Limb (tissue), 2 donors: ENCODE measurements around the gene CFAP77.

Experiments used
- DNase-seq, 2 donors: peaks; one replicate each; pipeline ENCODE4 v3.0.0-alpha.2; 2016; ENCODE audit errors: extremely low spot score in 2 of 2

The CFAP77 gene

DNA sequence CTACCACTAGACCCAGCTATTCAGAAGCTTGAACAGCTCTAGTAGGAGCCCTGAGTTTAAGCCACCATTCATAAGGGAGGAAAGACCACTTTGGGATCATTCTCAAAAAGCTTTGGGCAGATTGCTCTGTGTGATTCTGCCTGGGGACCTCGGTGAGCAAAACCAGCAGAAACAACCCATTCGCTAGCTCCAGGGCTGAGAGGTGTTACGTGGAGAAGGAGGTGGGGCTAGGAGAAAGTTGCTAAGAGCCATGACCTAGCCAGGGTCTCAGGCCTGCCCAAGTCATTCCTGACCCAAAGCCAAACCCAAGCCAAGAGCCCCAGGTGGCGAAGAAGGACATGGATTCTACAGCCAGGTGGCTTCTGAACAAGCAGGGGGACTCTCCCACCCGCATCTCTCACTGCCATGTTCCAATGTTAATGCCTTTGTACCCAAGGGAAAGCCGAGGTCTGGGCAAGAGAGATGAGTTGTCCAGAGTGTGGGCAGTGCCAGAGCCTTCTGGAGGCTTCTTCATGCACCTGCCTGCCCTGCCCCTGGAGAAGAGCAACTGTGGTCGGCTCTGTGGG is 168.4 kb downstream of the CFAP77 start:
- no peak for DNase-seq

DNA sequence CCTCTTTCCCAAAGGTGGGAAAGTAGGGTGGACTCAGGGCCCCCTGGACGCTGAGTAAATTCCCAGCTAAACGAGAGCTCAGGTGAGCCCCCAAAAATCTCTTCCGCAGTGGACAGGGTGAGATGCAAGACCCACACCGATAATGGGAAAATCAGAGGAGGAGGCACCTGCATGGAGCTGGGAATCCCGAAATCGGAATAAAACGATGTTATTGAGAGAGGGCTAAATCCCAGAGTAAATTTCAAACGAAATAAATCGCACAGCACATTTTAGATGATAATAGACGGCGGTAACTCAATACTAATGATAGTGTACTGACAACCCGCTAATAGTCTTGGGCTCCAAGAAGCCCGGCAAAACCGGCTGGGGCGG is 169.4 kb downstream of the CFAP77 start:
- DNase-seq = no peak

DNA sequence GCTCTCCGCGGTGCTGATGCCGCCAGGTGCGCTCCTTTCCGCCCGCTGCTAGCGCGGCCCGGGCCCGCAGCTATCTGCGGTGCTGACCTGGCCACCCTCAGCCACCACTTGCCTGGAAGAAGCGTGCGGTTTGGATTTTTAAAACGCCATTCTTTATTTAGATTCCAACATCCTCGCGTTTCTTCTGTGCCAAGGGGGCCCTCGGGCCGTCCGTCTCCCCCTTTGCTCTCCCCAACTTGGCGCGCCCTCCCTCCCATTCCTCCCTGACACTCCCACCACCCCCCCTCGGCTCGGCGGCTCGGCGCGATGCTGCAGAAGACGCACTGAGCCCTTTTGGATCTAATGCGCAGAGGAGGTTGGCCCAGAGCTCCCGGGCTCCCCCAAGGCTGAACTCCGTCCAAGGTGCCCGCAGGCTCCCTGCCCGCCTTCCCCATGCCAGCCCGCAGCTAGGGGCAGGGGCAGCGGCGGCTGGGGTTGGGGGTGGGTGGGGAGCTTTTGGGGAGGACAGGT is 172.3 kb downstream of the CFAP77 start, which contains the start of gene BARHL1:
Gene BARHL1, plus strand, starts transcription at position 331 of the 510 bp plus-strand sequence. CDS start 192 bp downstream, outside the sequence.
- DNase-seq = no peak

DNA sequence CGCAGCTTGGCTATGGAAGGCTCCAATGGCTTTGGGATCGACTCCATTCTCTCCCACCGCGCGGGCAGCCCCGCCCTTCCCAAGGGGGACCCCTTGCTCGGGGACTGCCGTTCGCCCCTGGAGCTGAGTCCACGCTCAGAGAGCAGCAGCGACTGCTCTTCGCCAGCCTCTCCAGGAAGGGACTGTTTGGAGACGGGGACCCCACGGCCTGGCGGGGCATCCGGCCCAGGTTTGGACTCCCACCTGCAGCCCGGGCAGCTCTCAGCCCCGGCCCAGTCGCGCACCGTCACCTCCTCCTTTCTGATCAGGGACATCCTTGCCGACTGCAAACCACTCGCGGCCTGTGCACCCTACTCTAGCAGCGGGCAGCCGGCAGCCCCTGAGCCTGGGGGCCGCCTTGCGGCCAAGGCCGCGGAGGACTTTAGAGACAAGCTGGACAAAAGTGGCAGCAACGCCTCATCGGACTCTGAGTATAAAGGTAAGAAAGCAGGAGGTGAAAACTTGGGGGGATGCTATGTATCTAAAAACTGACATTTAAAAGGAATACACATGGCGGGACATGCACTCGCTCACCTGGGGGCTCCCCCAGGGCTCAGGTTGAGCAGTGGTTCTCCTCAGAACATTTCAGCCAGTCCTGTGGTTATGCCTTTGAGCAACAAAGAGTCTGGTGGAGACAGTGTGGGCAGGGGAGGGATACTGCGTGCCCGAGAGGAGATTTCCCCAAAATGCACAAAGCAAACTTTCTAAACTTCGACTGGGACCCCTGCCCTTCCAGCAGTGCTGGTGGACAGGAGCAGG is 173.0 kb downstream of the CFAP77 start:
- DNase-seq = no peak

DNA sequence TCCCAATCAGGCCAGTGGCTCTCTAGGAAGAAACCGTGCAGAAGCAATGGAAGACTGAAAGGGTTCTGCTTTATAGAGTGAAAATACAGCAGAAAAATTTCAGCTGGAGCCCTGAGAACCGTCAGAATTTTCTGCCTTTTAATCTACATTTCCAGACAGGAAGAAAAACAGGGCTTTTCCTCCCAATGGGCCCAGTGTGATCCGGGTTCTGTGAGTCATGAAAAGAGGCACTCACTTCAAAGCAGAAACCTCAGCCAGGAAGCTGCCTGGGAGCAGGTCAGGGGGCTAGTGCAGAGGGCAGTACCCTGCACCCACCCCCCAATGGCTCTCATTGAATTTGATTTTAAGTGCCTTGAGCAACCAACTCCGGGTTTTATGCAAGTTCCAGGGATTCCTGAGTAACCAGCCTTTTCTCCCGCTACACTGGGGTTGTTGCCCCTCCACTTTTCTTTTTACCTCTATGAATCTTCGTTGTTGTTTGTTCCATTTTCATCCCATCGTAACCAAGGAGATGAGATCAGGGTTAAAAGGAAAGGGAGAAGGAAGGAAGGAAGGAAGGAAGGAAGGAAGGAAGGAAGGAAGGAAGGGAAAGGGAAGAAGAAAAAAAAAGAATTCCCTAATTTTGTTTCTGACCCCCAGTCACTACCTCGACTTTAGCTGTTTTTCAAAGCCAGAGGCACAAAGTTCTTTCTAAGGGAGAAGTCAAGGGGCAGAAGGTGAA is 173.7 kb downstream of the CFAP77 start:
- DNase-seq = no peak

DNA sequence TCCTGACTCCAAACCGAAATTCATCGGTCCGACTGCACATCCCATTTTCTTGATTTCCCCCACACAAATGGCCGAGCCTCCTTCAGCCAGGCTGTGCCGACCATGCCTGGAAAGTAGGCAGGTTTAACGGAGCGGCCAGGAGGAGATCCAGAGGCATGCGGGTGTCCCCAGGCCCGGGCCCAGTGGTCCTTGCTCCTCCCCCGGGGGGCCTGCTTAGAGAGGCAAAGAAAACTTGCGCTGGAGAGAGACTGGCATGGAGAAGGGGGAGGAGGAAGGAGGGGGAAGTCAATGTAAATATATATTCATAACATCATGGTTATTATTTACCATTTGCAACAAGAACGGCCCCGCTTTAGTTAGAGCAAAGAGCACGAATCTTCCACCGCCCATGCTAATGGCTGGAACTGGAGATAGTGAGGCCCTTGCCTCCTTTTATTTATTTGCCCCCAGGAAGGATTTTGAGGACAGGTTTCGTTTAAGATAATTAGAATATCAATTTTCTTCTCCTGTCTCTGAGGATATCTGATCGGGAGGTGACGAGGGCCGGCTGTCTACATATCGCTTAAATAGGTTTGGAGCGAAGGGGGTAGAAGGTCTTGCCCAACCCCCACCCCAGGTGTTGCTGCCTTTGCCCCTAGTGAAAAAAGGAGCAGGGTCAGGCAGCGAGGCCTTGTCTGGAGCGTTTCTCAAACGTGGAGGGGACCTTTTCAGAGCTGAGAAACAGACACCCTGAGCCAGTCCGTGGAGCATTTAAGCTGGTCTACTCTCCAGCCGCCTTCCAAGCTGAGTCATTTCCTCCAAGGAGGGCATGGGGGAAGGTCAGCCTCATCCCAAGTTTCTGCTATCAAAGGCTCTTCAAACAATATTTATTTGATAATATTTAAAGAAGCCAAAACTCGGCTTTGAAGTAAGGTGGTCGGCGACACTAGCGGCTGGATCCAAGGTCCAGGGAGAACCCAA is 174.9 kb downstream of the CFAP77 start:
- no peak for DNase-seq

DNA sequence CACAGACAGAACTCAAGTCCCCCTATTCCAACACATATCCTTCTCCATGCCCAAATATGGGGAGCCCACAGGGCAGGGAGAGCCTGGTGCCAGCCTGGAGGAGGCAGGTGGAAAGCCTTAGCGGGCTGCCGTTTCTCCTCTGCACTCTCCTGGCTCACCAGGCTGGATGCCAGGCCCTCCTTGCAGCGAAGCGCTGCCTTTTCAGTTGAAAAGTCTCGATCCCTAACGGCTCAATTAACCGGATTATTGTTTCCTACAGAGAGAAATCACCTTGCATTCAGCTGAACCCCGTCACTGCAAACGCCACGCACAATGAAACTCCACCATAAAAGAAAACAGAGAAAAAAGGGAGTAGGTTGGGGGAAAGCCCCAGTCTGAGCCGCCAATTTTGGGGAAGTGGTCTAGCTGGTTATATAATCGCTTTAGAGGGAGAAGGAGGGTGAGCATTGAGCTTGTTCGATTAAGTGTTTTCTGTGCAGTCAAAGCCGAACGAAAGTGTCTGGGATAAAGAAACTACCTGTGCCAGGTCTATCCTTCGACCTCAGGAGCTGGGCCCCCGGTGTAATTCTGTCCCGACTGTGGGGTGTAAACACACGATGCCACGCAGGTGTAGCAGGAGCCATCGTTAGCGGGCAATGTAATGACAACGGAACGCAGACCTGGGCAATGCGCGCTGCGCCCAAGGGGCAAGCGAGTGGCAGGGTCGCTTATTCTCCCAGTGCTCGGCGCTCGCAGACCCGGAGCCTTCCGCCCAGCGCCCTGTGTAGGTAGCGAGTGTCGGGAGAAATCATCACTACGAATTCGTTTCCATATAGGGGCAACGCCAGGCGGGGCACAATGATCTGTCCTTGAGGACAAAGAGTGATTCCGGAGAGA is 176.2 kb downstream of the CFAP77 start:
- peak in 1 of 2 donors; percentile 45 for DNase-seq

DNA sequence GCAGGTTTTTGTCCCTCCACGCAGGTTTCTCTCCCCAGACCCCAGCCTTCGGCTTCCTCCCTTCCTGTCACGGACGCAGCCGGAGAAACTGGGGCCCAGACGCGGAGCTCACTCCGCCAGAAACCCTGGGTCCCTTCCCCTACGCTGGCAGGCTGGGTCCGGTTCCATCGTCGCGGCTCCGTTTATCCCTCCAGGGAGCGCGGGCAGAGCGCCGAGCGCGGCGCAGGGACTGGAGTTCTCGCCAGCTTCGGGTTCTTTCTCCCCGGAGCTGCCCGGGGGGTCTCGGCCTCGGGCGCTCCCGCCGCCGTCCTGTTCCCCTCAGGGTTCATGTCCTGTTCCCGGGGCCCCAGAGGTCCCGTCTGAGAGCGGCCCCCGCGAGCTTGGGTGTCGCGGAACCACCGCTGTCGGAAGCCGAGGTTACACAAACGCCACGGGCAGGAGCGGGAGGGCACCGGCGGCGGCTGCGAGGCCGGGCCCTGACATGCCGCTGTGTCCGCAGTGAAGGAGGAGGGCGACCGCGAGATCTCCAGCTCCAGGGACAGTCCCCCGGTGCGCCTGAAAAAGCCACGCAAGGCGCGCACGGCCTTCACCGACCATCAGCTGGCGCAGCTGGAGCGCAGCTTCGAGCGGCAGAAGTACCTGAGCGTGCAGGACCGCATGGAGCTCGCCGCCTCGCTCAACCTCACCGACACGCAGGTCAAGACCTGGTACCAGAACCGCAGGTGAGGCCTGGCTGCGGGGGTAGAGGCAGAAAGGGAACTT is 177.0 kb downstream of the CFAP77 start:
- DNase-seq = no peak

DNA sequence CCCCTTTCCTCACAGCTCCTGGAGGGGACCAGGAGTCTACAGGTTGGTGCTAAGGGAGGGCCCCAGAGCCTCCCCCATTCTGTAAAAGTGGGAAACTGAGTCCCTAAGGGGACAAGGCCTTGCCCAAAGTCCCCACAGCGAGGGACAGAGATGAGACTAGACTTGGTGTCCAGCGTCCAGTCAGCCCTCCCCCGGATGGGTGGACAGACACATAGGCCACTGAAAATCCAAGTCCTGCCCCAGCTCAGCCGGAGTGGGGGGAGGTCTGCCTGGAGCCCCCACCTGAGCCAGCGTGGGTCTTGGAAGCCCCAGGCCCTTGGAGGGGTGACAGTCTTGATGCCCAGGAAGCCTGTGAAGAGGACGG is 177.6 kb downstream of the CFAP77 start:
- no peak for DNase-seq

DNA sequence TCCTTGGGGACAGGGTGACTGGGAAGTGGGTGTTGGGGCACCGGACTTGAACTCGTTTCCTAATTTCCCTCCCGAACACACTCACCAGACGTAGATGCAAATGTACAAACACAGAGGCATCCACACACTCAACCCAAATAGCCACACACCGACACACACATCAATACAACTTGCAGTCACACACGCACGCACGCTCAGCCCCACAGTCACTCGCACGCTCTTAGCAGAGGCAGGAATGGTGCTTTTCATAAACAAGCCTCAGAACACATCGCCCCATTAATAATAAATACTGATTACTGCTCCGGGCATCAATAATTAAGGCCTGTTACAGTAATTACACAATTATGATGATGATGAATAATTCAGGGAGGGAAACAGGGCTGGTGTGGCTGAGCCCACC is 178.1 kb downstream of the CFAP77 start:
- DNase-seq = no peak

DNA sequence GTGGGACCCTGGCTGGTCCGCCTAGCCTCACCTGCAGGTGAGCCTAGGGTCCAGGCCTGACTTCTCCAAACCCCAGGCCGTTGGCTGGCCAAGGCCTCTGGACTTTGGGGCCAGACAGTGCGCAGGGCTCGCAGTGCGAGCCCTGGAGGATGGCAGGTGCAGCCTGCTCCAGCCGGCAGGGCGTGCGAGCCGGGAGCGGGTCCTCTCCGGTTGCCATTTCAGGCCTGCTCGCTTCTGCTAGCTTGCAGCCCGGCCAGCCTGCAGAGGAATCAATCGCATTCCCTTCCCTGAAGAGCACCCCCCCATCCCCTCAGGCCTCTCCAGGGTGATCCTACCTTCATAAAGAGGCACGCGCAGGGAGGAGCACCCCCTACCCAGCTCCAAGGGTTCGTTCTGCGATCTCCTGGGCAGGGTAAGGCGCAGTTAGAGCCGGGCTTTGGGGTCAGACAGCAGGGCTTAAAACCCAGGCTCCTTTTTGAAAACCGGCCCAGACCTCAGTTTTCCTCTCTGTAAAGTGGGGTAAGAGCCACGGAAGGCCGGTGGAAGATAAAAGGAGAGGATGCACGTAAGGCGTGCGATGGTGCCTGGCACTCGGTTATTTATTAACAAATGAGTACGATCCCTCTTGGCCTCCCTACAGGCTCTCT is 178.6 kb downstream of the CFAP77 start:
- DNase-seq = no peak

DNA sequence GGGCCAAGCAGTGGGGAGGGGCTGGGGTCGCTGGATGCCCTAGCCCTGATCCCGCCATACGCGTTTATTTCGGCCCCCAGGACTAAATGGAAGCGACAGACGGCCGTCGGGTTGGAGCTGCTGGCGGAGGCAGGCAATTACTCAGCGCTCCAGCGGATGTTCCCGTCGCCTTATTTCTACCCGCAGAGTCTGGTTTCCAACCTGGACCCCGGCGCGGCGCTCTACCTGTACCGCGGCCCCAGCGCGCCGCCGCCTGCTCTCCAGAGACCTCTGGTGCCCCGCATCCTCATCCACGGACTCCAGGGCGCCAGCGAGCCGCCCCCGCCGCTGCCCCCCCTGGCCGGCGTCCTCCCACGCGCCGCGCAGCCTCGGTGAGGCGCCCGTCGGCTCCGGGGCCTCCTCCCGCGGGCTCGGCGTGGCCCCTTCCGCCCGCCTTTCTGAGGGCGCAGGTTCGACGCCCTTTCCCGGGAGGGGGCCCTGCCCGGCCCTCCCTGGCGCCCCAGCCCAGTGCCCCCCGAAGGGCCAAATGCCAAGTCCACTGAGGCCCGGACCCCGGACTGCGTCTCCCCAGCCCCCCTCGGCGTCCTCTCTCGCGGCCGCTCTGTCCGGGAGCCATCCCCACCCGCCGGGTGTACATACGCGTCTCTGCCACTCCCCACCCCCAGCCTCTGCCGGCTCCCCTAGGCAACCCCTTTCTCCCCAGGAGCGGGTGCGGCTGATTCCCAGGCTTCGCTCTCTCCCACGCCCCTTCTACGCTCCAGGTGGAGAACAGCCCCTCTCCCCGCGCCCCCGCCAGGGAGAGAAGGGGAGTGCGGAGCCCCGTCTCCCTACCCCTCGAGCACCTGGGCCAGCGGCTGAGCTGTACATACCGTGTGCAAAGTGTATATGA is 179.4 kb downstream of the CFAP77 start:
- no peak for DNase-seq

DNA sequence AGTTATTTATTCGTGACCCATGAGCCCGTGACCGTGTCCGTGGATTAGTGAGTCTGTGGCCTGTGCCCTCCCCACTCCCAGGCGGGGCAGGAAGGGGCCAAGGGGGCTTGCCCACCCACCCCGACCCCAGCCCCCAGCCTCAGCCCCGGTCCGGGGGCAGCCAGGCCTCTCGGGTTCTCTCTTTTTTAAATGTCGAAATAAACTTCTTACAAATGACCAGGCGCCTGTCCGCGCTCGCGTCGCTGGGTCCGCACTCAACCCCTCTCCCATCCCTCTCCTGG is 180.0 kb downstream of the CFAP77 start:
- DNase-seq = no peak

DNA sequence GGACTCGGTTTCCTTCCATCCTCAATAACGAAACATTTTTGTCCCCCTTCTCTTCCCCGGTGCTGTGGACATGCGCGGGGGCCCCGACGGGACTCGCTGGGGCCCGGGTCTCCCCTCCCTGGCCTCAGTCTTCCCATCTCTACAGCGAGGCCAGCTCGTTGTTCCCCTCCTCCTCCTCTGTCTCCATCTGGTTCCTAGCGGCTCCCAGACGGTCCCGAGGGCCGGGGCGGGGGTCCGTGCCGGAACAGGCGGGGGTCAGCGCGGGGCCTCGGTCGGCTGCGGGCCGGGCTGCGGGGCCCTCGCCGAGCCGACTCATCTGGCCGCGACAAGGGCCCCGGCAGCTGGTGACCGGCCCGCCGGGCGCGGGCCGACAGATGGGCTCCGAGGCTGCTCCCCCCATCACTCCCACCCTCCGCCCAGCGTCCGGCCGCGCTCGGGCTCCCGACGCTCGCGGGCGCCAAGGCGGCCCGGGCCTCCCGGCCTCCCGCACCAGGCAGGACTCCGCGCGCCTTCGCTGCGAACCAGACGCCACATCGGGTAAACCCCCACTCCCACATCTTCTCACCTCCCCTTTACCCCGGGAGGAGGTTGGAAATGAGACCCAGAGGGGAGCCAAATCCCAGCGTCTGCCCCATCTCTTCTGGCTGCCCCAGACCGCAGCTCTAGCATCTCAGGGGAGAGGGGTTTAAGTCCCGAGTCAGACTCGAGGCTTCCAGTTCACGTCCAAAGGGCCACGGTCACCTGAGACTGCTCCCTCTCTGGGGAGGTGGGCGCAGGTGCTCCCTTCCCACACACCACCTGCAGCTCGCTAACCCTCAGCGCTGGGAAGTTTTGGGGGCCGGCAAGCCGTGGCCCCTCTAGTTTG is 180.5 kb downstream of the CFAP77 start:
- DNase-seq = no peak

DNA sequence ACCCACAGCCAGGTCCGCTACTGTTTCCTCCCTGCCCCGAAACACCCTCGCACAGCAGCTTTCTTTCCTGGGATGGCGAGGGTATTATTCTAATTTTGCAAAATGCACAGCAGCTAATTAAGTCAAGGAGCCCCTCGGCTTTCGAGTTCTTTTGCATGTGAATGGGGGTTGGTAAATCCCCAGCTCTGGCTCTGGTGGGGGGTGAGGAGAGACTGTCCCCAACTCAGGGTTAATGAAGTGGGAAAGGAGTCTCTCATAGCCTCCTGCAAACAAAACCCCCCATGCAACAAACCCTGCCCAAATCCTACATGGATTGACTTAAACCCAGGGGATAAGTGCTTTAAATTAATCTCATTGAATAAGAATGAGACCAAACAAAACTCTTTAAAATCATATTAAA is 181.2 kb downstream of the CFAP77 start:
- no peak for DNase-seq

DNA sequence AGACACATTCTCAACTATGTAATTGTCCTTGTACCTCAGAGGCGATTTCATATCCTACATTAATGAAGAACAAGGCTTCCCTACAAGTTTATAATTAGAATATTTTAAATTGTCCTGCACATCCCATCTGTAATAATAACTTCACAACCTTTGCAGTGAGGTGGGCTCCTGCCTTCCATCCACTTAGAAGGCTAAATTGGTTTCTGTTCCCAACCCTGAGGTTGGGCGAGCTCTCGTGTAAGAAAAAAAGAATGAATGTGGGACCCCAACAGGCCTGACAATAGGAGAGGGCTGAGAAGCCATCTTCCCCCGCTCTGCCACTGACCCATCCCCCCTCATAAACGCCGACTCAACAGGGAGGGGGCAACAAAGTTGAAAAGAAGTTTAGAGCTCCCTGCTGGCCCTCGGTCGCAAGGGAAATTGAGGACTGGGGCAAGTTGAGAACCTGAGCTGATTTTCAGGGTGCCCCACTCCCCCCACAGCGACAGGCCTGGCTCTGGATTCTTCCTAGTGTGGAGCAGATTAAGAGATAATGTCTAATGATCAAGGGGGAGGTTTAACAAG is 181.8 kb downstream of the CFAP77 start:
- DNase-seq = no peak

DNA sequence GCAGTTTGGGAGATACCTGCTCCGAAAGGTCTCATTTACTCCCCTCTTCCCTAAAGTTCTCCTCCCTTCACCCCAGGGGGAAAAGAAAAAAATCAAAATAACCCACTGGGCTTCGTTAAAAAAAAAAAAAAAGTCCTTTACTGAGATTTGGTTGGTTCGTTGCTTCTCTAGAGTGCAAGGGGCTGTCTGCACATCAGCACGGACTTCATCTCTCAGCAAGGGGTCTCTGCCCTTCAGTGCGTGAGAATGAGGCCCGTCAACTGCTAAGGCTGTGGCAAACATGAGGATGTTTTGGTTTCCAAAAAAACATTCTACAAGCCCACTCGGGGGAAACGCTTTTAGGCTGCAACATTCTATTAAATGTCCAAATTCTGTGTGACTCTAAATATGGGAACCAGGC is 182.4 kb downstream of the CFAP77 start:
- no peak for DNase-seq
